H9 (cell line): ENCODE measurements around the gene KCNG2. TPM values are rescaled to one million over a fixed set of nuclear protein-coding genes. Genes with fewer than 3 reads are reported as not detected.

Experiments
- DNase-seq: peaks from one replicate; pipeline ENCODE4 v3.0.0-alpha.2; 2017
- H2AFZ ChIP-seq: one replicate; pipeline ENCODE4 v1.6.1; 2013; ENCODE audit warnings: mild to moderate bottlenecking, low read length, control low read depth, moderate library complexity
- H2AK5ac ChIP-seq: 2 replicates; pipeline ENCODE4 v1.6.1; 2013; ENCODE audit warnings: low read length, control low read depth, mixed read lengths; ENCODE audit not compliant: insufficient read length
- H2BK120ac ChIP-seq: one replicate; pipeline ENCODE4 v1.6.1; 2013; ENCODE audit warnings: low read depth, mild to moderate bottlenecking, low read length, control low read depth, inconsistent platforms; ENCODE audit not compliant: poor library complexity, severe bottlenecking
- H2BK12ac ChIP-seq: 2 replicates; pipeline ENCODE4 v1.6.1; 2013; ENCODE audit warnings: low read length, control low read depth, mixed read lengths, low read depth; ENCODE audit not compliant: insufficient read length
- H2BK15ac ChIP-seq: 2 replicates; pipeline ENCODE4 v1.6.1; 2013; ENCODE audit warnings: low read depth, low read length, control low read depth
- H2BK20ac ChIP-seq: one replicate; pipeline ENCODE4 v1.6.1; 2013; ENCODE audit warnings: low read depth, mild to moderate bottlenecking, low read length, control low read depth, inconsistent platforms; ENCODE audit not compliant: poor library complexity, severe bottlenecking
- H2BK5ac ChIP-seq: 2 replicates; pipeline ENCODE4 v1.6.1; 2013; ENCODE audit warnings: low read length, control low read depth, mixed read lengths; ENCODE audit not compliant: insufficient read length
- H3K14ac ChIP-seq: 2 replicates; pipeline ENCODE4 v1.6.1; 2013; ENCODE audit warnings: low read length, control low read depth; ENCODE audit not compliant: insufficient read depth
- H3K18ac ChIP-seq: 2 replicates; pipeline ENCODE4 v1.6.1; 2013; ENCODE audit warnings: low read depth, mild to moderate bottlenecking, mixed read lengths, low read length, control low read depth; ENCODE audit not compliant: insufficient read length
- H3K23ac ChIP-seq: 2 replicates; pipeline ENCODE4 v1.6.1; 2013; ENCODE audit warnings: low read length, control low read depth, mixed read lengths, low read depth; ENCODE audit not compliant: insufficient read length
- H3K23me2 ChIP-seq: 2 replicates; pipeline ENCODE4 v1.6.1; 2013; ENCODE audit warnings: low read depth, mild to moderate bottlenecking, mixed read lengths, low read length, control low read depth; ENCODE audit not compliant: insufficient read length, poor library complexity, severe bottlenecking
- H3K27ac ChIP-seq: 2 replicates; pipeline ENCODE4 v1.5.1; 2013; ENCODE audit warnings: low read length, control low read depth, mixed read lengths, low read depth; ENCODE audit not compliant: insufficient read length
- H3K27me3 ChIP-seq: 2 replicates; pipeline ENCODE4 v1.6.1; 2013; ENCODE audit warnings: low read length, control low read depth, inconsistent platforms; ENCODE audit not compliant: insufficient read depth
- H3K4ac ChIP-seq: 2 replicates; pipeline ENCODE4 v1.6.1; 2013; ENCODE audit warnings: low read depth, mild to moderate bottlenecking, control low read depth, inconsistent platforms, low read length, moderate library complexity
- H3K4me1 ChIP-seq: 2 replicates; pipeline ENCODE4 v1.6.1; 2013; ENCODE audit warnings: low read length, control low read depth, inconsistent platforms; ENCODE audit not compliant: insufficient read depth
- H3K4me2 ChIP-seq: 2 replicates; pipeline ENCODE4 v1.6.1; 2013; ENCODE audit warnings: low read length, control low read depth, mixed read lengths; ENCODE audit not compliant: insufficient read length, insufficient read depth
- H3K56ac ChIP-seq: 2 replicates; pipeline ENCODE4 v1.6.1; 2013; ENCODE audit warnings: low read depth, mild to moderate bottlenecking, mixed read lengths, low read length, control low read depth; ENCODE audit not compliant: insufficient read length
- H3K79me1 ChIP-seq: 2 replicates; pipeline ENCODE4 v1.6.1; 2013; ENCODE audit warnings: low read depth, mild to moderate bottlenecking, moderate library complexity, low read length, control low read depth, inconsistent platforms; ENCODE audit not compliant: insufficient read depth, poor library complexity, severe bottlenecking
- H3K79me2 ChIP-seq: 2 replicates; pipeline ENCODE4 v1.6.1; 2013; ENCODE audit warnings: low read length, control low read depth, inconsistent platforms; ENCODE audit not compliant: insufficient read depth
- H3K9ac ChIP-seq: 2 replicates; pipeline ENCODE4 v1.6.1; 2013; ENCODE audit warnings: low read length, control low read depth, mixed read lengths; ENCODE audit not compliant: insufficient read length; ENCODE audit errors: extremely low read depth
- H3K9me3 ChIP-seq: one replicate; pipeline ENCODE4 v1.6.1; 2013; ENCODE audit warnings: low read depth, low read length, inconsistent platforms; ENCODE audit not compliant: control insufficient read depth
- H3T11ph ChIP-seq: one replicate; pipeline ENCODE4 v1.6.1; 2013; ENCODE audit warnings: mild to moderate bottlenecking, low read length, control low read depth, inconsistent platforms
- H4K20me1 ChIP-seq: one replicate; pipeline ENCODE4 v1.6.1; 2013; ENCODE audit not compliant: control insufficient read depth, insufficient read length, insufficient read depth
- H4K5ac ChIP-seq: 2 replicates; pipeline ENCODE4 v1.6.1; 2013; ENCODE audit warnings: low read depth, mild to moderate bottlenecking, mixed read lengths, low read length, control low read depth; ENCODE audit not compliant: insufficient read length
- H4K8ac ChIP-seq: replicated peaks from 2 replicates; pipeline ENCODE4 v1.6.1; 2013; ENCODE audit warnings: low read length, control low read depth, mixed read lengths, low read depth; ENCODE audit not compliant: insufficient read length
- H4K91ac ChIP-seq: 2 replicates; pipeline ENCODE4 v1.6.1; 2013; ENCODE audit warnings: low read depth, mild to moderate bottlenecking, moderate library complexity, mixed read lengths, low read length, control low read depth; ENCODE audit not compliant: insufficient read length
- H3K27ac Mint-ChIP-seq, 3 experiments: 2 replicates in 2 of 3; 3 replicates in 1 of 3; pipeline ENCODE4 v1.8.0; 2020 to 2021; ENCODE audit warnings: mixed read lengths in 3 of 3, mild to moderate bottlenecking in 1 of 3, moderate library complexity in 1 of 3
- H3K27me3 Mint-ChIP-seq: 2 replicates; pipeline ENCODE4 v1.8.0; 2021; ENCODE audit warnings: low read depth, mild to moderate bottlenecking, moderate library complexity, mixed read lengths
- H3K36me3 Mint-ChIP-seq, 3 experiments: 2 replicates in 2 of 3; 3 replicates in 1 of 3; pipeline ENCODE4 v1.8.0; 2020 to 2021; ENCODE audit warnings: low read depth in 3 of 3, mixed read lengths in 3 of 3; ENCODE audit not compliant: insufficient read depth in 1 of 3
- H3K4me1 Mint-ChIP-seq, 2 experiments: 2 replicates each; pipeline ENCODE4 v1.8.0; 2020; ENCODE audit warnings: mixed read lengths in 2 of 2
- H3K4me3 Mint-ChIP-seq, 2 experiments: 2 replicates in 1 of 2; 3 replicates in 1 of 2; pipeline ENCODE4 v1.8.0; 2020 to 2021; ENCODE audit warnings: mild to moderate bottlenecking in 2 of 2, mixed read lengths in 2 of 2, moderate library complexity in 1 of 2
- H3K9me3 Mint-ChIP-seq, 2 experiments: 2 replicates in 1 of 2; 3 replicates in 1 of 2; pipeline ENCODE4 v1.8.0; 2020; ENCODE audit warnings: mild to moderate bottlenecking in 2 of 2, mixed read lengths in 2 of 2, moderate library complexity in 1 of 2
- CTCF ChIP-seq: fragments of 200-600 bp; sonication (generic); conservative IDR thresholded peaks from 3 replicates; pipeline ENCODE4 v1.8.0; 2021; ENCODE audit warnings: antibody characterized with exemption, mild to moderate bottlenecking
- WGBS: extraction: QIAGEN DNeasy Blood & Tissue Kit; methylation state at CpG from one replicate; pipeline ENCODE4 v1.1.7; 2013; ENCODE audit warnings: missing lambda C conversion rate, low lambda C conversion rate, mixed read lengths; ENCODE audit not compliant: insufficient read length; ENCODE audit errors: extremely low coverage; 5-methylcytosine and 5-hydroxymethylcytosine counted together
- total RNA-seq: library from RNA; stranded (reverse); gene quantifications from 2 replicates; pipeline ENCODE4 v1.2.1, GENCODE V29; 2021

The KCNG2 gene
- total RNA-seq, 1 experiment from 2014 or later = 0.15 TPM

GRCh38 chr18:79853993-79854364, 56.2 kb downstream of the KCNG2 start:
- no peak overlapping the region for H4K91ac ChIP-seq
- no peak overlapping the region for H3K56ac ChIP-seq
- Mint-ChIP-seq H3K4me1 (peaks cover 5 to 6% of the 10 kb centered on the region in 2 experiments; a peak in 3 of 4 replicates), H3K27me3 (peaks cover 22% of the 10 kb centered on the region), H3K9me3 (no peaks in the 10 kb centered on the region), H3K4me3 (no peak overlapping the region), H3K27ac (no peak overlapping the region), H3K36me3 (no peaks in the 10 kb centered on the region)
- H3K4ac ChIP-seq = no peak overlapping the region
- H3T11ph ChIP-seq = no peak overlapping the region
- H3K27me3 ChIP-seq = no peaks in the 10 kb centered on the region
- no peak overlapping the region for H2BK120ac ChIP-seq
- no peaks in the 10 kb centered on the region for H3K79me2 ChIP-seq
- H3K14ac ChIP-seq = no peak overlapping the region; the same call in 1 of the 2 replicates
- H2BK12ac ChIP-seq = no peak overlapping the region
- no CpG with 5 or more reads among the region's 15 CpGs for WGBS
- H3K23me2 ChIP-seq = no peaks in the 10 kb centered on the region
- H2BK15ac ChIP-seq = no peak overlapping the region
- TF ChIP-seq CTCF = no peak
- H2BK5ac ChIP-seq = no peak overlapping the region
- no peak overlapping the region for H3K27ac ChIP-seq
- no peak overlapping the region for H3K18ac ChIP-seq
- H4K8ac ChIP-seq = no peak overlapping the region
- H4K5ac ChIP-seq = no peak overlapping the region
- no peaks in the 10 kb centered on the region for H4K20me1 ChIP-seq
- DNase-seq = no peak
- no peaks in the 10 kb centered on the region for H3K79me1 ChIP-seq
- no peak overlapping the region for H2AFZ ChIP-seq
- no peak overlapping the region for H3K23ac ChIP-seq
- no peak overlapping the region for H3K4me2 ChIP-seq
- H3K9ac ChIP-seq = no peak overlapping the region
- no peak overlapping the region for H2BK20ac ChIP-seq
- H3K4me1 ChIP-seq = no peaks in the 10 kb centered on the region
- no peak overlapping the region for H2AK5ac ChIP-seq
- H3K9me3 ChIP-seq = no peaks in the 10 kb centered on the region
